Stimulated activated CD8-positive, alpha-beta memory T cell treated with anti-CD3 and anti-CD28 coated beads, Interleukin-4, amount 100 ng/mL, for 1 hour (primary cell): ENCODE data around the gene RBMS3.

Experiments
- DNase-seq, 2 donors: peaks; one replicate each; pipeline ENCODE4 v3.0.0-alpha.2; 2020; ENCODE audit warnings: low read depth in 2 of 2, low spot score in 1 of 2

RBMS3 gene

DNA sequence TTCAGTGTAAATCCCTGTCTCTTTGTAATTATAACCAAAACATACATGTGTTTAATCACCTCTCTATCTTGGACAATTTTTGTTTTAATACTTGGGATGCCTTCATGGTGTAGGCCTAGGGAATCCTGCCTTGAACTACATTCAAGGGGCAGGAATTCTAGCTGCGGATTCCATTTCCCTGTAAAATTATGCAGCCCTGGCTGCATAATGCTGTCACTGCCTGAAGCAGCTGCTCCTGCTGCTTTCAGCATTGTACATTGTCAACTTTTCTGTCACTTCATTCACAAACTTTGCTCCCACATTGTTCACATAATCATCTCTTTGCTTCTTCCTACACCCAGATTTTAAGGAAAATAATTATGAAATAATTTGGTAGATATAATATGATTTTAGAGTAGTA is 638.7 kb downstream of the RBMS3 start:
- no peak for DNase-seq

DNA sequence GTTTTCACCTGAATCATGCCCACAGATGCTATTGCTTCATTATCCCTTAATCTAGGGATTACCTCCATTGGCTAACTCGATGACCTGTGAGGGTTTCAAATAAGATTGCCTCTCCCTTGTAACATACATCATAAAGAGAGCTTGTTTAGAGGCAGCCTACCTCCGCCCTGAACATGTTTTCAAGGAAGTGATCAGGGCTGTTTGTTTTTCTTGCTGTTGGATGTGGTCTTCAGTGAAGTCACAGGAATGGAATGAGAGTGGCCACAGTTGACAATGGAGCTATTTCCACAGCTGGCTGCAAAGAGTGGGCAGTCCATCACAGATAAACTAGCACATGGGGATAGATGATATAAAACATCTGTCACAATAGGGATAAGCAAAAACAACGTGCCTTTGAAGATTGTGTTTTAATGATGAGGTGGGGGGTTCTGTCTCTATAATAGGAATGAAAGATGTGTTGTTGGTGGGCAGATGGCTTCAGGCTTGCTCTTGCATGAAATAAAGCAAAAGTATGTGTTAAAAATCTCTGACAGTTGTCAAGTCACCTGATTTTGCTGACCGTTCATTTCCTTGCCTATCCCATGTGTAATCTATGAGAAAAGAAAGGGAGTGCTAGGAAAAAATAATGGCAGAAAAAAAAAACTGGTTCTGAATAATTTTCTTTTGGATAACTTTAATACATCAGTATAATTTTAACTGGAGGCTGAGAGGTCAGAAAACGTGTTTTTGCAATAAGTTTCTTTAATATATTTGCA is 642.3 kb downstream of the RBMS3 start:
- DNase-seq = no peak

DNA sequence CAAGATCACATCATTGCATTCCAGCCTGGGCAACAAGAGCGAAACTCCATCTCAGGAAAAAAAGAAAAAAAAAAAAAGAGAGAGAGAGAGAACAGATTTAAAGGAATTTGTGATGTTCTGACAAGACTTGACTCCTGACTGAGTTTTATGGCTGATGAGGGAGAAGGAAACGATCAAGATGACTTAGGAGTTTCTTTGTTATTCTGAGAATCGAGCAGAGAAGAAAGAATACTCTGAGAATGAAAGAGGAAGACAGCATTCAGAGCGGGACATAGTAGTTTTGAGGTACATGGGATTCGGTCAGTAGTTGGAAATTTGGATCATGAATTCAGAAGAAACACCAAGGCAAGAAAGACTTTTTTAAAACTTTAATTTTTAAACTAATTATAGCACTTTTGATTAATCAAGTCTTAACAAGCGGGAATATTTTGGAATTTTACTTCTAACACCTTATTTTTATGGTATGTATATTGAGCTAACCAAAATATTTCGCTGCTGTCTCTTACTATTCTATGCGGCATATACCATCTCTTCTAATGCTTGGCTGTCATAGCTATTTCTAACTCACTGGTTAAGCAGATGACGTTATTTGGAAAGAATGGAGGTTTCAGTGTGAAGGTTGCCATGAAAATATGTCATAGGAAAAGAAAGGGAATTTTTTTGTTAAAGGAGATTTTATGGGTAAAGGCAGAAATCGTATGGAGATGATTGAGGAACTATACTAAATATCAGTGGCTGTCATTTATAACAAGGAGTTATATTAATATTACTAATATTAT is 644.1 kb downstream of the RBMS3 start:
- DNase-seq = no peak

DNA sequence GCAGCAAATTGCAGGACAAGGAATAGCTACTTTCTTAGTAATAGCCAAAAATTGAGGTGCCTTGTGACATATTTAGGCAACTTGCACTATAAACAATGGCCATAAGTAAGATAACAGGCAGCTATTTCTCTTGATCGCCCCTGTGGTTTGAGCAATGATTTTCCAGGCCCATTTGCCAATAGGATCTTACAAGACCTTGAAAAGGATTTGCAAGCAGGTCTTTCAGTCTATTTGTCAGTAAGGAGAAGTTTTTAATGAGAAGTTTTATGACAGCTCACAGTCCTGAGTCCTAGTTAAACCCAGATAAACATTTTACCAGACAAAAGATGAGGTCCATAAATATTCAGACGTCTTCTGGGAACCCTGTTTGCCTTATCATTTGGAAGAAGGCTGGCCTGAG is 645.5 kb downstream of the RBMS3 start:
- DNase-seq = no peak

DNA sequence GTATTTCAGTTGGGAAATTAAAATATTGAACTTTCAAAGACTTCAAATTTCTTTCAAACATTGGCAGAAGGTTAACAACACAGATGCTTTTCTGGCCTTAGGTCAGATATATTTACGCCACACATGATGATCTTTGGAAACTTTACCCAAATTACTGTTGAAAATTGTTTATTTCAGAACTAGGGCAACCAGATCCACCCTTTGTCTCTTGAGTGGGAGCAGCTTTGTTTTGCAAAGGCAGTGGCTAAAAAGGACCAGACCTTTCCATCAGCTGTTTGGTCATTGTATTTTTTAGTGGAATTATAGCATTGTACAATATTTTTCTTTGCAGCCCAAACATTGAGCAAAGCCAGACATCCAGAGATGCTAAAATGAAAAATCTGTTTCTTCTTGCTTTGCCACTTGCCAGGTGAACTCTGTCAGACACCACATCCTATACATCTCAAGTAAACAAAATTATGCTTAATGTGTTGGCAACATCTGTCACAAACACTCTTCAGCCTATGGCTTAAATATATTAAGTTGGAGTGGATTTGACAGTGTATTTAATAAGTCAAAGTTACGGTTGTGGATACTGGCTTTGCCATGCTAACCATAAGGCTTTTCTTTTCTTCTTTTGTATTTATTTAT is 651.9 kb downstream of the RBMS3 start:
- no peak for DNase-seq

DNA sequence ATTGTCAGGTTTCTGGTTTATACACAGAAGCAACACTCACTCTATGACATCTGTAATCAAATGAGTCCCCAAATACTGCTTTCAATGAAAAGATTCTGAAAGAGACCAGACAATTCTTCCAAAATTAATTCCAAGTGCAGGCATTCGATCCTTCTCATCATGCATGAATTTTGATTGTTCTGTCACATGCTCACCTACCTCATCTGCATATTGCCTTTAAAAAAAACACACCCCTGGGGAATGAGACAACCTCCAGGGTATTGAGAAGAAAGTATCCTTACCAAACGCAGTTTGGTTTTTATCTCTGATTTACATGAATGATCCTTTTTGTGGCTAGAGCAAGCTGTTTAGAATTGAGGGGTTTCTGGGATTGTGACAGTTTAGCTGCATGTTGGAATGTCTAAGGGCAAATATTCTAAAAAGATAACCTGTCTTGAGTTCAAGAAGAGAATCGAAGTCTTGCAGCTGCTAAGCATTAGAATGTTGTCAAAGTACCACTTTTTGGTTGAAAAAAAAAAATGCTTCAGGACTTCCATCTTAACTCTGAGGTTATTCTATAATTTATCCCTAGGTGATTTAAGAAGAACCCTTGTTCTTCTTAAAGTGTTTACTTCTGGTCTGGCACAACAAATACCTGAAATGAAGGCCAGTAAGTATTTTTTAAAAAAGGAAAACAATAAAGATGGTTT is 653.1 kb downstream of the RBMS3 start:
- no peak for DNase-seq

DNA sequence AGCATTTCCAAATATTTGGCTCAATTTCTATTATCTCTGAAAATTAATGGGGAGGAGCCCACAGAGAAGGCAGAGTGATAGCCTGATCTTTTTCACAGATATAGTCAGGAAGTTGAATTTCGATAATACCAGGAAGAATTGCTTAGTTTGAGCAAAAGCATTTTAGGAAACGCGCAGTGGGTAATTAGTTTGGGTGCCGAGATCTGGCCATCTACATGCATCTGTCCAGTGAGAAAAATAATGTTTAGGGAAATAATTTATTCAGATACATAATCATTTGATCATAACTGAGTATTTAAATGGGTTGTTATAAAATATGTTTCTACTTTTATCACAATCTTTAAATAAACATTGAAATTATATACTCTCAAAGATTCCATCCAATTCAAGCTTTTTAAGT is 653.9 kb downstream of the RBMS3 start:
- DNase-seq = no peak

DNA sequence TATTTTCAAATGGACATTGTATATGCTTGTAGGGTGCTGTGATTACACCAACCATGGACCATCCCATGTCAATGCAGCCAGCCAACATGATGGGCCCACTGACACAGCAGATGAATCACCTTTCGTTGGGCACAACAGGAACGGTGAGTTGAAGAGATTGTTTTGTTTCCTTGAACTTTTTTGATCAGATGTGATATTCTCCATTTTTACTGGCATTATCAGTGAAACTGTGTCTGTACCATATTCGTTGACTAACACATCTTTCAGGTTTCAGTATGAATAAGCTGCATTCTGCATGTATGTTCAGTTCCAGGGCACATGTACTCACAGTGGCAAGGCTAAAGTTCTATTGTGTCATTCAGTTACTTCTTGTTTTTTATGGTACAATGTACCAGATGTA is 655.2 kb downstream of the RBMS3 start:
- no peak for DNase-seq

DNA sequence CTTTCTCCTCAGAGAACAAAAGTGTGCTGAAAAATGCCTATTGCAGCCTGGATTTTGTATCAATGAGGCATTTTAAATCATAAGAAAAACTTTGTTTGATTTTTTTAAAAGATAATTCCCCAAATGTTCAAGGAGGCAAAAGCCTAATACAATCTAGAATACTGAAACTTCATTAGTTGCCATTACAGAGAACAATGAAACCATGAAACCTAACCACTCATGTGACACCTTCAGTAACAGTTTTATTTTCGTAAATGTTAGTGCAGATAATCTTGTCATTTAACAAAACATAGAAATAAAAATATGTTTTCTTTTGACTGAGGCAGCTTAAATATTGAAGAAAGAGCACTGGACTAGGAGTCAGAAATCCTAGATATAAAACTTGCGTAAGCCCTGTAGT is 655.9 kb downstream of the RBMS3 start:
- DNase-seq = no peak

DNA sequence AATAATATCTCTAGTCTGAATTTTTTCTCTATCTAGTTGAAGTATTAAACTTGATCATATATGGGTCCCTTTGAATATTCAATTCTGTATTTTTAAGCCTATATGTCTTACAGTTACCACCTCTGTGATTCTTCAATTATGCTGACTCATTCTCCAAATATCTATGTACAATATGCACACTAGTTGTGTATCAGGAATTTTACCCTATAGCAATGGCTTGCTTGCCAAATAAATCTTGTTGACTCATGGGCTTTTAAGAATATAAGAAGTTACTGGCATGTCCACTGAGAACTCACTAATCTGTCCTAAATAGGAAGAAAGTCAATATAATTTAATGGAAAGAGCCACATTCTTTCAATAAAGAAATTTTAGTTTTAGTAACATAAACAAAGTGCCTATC is 656.3 kb downstream of the RBMS3 start:
- DNase-seq = no peak

DNA sequence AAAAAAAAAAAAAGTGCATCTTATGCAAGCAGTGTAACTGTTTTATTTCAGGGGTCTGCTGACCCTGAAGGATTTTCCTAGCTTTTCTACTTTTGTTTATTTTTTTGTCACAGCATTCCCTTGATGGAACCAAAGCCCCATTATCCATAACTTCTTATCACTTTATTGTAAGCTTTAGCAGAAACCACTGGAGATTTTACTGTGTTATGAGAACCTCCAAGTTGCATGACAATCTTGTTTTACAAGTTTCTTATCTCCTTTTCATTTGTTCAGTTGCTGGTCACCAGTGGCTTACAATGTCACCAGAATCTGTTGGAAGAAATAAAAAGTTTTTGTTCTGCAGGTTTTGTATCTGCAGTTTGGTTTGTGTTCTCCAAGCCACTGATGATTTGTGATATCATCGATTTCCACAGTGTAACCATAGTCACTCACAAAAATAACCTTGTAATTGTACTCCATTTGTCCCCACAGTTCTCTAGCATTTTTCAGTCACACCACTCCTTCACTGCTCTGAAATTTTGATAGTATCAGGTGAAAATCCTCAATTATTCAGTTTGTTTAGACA is 660.0 kb downstream of the RBMS3 start:
- DNase-seq = no peak

DNA sequence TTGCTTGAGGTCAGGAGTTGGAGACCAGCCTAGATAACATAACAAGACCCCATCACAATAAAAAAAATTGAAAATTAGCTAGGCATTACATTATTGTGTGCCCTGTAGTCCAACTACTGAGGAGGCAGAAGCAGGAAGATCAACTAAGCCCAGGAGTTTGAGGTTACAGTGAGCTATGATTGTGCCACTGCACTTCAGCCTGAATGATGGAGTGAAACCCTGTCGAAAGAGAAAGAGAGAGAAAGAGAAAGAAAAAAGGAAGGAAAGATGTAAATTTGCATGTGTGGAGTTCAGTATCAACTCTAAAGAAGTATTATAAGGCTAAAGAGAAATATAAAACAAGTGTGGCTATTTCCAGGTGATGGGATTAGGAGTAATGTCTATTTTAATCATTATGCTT is 661.4 kb downstream of the RBMS3 start:
- no peak for DNase-seq

DNA sequence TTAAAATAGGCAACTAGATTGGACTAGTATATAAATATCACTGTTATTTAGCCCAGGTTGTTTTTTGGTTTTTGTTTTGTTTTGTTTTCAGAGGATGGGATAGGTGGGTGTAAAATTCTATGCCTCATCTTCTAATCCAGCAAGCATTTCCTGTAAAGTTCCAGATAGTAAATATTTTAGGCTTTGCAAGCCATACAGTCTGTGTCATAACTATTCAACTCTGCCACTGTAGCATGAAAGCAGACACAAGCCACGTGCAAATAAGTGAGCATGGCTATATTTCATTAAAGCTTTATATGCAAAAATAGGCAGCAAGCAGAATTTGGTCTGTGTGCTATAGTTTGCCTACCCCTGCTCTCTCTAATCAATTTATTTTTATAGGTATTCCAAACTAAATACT is 668.3 kb downstream of the RBMS3 start:
- DNase-seq = no peak

DNA sequence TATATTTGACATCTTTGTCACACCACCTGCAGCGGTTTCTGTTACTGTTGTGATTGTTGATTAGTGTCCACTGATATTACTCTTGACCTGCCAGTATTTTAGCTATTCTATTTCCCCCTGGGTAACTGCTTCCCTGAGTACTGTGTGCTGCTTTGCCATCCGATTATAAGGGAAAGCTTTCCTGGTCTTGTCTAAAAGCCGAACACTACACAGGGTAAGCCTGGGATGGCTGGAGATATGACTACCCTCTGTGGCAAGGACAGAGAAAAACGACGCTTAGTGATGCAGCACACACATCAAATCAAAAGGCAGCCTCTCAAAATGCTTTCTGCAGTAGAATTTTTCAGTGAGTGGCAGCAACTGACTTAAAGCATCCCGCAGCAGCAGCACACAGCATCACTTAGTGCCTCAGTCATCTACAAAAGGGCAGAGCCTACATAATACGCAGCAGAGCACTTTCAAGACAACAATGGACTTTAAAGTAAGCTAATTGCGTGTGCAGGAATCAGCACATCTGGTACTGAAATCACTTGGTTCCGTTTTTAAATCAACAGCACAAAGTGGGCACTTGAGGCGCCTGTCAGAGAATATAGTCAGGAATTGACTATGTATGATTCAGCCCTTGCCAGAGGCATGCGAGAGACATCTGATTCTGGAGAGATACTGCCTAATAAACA is 669.2 kb downstream of the RBMS3 start:
- no peak for DNase-seq

DNA sequence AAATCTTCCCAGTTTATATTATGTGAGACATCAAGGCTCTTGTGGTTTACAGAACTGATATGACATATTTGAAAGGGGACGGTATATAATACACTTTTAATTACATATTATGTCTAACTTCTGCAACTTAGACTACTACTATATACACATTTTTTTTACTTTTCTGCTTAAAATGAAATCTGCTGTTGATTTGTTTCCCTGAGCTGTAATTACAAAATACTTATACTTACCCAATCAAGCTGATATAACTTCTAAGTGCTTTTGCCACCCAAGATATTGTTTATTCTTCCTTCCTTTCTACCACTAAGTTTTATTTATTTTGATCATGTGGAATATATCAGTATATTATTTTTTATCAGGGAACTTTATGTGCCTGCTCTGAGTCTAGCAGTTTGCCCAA is 671.6 kb downstream of the RBMS3 start:
- DNase-seq = no peak

DNA sequence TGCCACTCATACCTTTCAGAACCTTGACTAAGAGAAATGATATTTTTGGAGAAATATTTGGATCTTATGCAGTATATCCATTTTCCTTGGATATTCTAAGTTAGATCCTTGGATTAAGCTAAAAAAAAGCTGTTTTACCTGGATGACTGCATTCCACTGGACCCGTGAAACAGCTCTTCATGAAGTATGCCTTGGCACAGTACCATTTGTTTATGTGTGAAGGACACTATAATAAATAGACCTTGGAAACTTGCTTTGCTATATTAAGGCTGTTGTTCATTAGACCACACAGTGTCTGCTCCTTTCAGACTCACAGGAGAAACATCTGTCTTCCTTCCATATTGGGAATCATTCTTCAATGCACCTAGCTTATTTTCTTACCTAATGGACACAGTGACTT is 674.5 kb downstream of the RBMS3 start:
- no peak for DNase-seq

DNA sequence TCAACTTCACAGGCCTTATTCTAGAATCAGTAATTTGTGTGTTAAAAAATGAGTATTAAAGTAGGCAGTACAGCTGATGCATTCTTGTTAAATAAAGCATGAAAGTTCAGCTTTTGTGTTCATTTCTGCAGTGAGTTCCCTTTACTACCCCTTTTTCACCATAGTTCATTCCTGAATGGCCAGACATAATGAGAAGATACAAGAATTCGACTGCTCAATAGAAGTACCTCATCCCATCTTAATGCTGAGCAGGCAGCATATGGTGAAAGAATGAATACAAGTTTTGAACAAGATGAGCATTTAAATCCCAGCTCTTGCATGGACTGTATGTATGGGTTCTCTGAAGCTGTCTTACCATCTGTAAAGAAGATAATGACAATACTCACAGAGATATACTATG is 677.9 kb downstream of the RBMS3 start:
- DNase-seq = no peak

DNA sequence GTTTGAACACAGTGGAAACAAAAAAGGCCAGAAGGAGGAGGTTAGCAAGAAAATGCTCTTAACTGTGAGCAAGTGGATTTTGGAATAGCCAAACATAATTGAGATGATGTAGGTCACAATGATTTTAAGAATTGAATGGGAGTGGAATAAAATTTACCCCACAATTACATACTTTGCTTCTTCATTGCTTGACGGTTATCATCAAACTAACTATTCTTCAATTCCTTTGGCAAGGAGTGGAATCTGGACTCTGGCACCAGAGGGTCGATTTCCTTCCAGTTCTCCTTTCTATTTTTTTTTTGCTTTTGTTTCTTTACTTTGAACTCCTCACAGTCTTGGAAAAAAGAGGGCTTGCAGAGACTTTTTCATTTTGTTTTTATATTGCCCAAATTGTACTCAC is 691.0 kb downstream of the RBMS3 start:
- DNase-seq = no peak

DNA sequence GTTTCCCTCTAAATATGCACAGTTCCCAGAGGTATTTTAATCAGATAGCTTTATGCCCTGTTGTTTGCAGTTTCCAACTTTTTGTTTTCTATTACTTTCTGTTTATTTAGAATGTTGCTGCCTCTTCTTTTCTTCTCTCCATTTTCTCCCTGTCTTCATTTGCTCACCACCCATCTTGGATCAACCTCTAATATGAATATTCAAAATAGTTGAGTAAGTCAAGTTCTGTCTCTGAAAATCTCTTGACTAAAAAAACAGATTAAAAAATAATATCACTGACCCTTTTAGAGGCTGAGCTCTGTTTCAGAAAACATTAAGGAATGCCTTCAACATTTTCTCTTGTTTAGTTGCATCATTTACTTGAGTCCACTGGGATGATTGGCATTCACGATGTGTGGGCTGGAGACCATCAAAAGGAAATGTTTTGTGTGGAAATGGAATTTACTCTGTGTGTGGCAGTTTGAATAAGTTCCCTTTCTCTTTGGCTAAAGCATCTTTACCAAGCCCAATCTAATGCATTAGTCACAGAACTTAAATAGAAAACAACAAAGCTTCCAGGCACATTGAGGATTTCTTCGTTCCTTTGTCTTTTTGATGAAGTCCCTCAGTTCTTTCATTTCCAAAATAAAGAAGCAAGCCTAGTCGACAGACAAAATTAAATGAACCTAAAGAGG is 691.6 kb downstream of the RBMS3 start:
- no peak for DNase-seq

DNA sequence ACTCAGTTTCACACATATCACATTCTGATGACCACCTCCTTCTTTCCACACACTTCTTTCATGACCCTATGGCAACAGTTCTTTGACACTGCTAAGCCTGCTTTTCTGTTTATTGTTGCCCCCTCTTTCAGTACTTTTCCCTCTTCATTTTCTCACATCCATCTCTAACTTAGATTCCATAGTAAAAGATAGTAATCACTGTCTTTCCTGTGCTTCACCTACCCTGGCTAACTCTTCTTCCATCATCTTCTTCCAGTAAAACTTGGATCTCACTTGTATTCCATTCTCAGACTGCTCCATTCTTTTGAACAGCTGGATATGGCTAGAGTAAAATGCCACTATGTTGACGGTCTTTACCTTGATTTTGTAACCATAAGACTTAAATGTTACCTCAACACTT is 692.9 kb downstream of the RBMS3 start:
- DNase-seq = no peak
